Activated CD8-positive, alpha-beta T cell treated with anti-CD3 and anti-CD28 coated beads, Interleukin-2, amount 10 ng/mL, durations not matched to agents 7 days and 5 days (primary cell): ENCODE measurements around the gene BCL3. TPM values are rescaled to one million over a fixed set of nuclear protein-coding genes. Genes with fewer than 3 reads are reported as not detected.

ENCODE experiments used
- ATAC-seq: fragments of 150-1000 bp; cut with Tn5 transposase; one replicate; pipeline ENCODE4 v1.10.0; 2021; ENCODE audit warnings: moderate library complexity
- CTCF ChIA-PET: fragments of 350-600 bp; sonication (Branson Sonifier 250); formaldehyde crosslinking; loops from one replicate; lab custom pipeline; 2021; ENCODE audit warnings: antibody characterized with exemption; lab: Charles Lee
- POLR2A ChIA-PET: fragments of 350-600 bp; sonication (Branson Sonifier 250); formaldehyde crosslinking; loops from one replicate; lab custom pipeline; 2021; ENCODE audit warnings: antibody characterized with exemption; lab: Charles Lee
- DNase-seq: peaks from one replicate; pipeline ENCODE4 v3.0.0-alpha.2; 2020
- H3K27ac Mint-ChIP-seq: one replicate; pipeline ENCODE4 v1.8.0; 2021; ENCODE audit warnings: mild to moderate bottlenecking, mixed read lengths
- H3K27me3 Mint-ChIP-seq: one replicate; pipeline ENCODE4 v1.8.0; 2021; ENCODE audit warnings: low read depth, mixed read lengths
- H3K36me3 Mint-ChIP-seq: one replicate; pipeline ENCODE4 v1.8.0; 2021; ENCODE audit warnings: low read depth, mixed read lengths
- H3K4me1 Mint-ChIP-seq: one replicate; pipeline ENCODE4 v1.8.0; 2021; ENCODE audit warnings: low read depth, mixed read lengths
- H3K4me3 Mint-ChIP-seq: one replicate; pipeline ENCODE4 v1.8.0; 2021; ENCODE audit warnings: mild to moderate bottlenecking, mixed read lengths
- H3K9me3 Mint-ChIP-seq: one replicate; pipeline ENCODE4 v1.8.0; 2022; ENCODE audit warnings: mixed read lengths; ENCODE audit not compliant: insufficient read depth
- total RNA-seq, 2 experiments: library from RNA; stranded (reverse); gene quantifications; one replicate each; pipeline ENCODE4 v1.2.3, GENCODE V29; 2021

BCL3 gene
- total RNA-seq, 2 experiments from 2014 or later, result 22.4 to 25.1 TPM

DNA sequence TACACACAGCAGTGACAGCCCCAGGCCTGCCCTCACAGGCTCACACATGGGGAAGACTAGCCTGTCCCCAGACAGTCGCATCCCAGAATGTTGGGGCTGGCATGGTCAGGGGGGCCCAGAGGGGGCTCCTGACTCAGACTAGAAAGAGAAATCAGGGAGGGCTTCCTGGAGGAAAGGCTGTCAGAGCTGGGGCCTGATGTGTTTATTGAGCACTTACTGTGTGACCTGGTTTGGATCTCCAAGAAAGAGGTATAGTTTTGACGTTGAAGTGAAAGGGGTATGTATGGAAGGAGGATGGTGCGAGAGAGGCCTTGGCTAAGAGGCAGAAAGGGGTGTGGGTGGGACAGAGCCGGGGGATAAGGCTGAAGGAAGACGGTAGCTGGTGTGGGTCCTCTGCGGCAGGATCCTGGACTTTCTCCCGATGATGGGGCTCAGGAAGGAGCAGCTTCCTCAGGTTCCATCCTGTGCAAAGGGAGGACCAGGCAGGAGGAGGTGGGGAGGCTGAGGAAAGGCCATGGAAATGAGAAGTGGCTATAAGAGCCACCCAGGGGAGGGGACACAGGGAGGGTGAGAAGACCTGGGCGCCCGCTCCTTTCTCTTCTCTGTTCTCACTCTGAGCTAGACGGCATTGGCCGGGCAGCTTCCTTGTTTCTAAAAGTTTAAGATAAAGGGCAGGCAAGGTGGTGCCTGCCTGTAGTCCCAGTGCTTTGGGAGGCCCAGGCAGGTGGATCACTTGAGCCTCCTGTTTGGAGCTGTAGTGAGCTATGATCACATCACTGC lies 16.1 kb upstream of the BCL3 start:
- DNase-seq (no peak), ATAC-seq (no peak)
- H3K4me1 Mint-ChIP-seq, result peaks cover 10% of the 10 kb centered on the region
- H3K36me3 Mint-ChIP-seq, result no peaks in the 10 kb centered on the region
- POLR2A ChIA-PET, result no interaction called here
- H3K4me3 Mint-ChIP-seq, result no peak overlapping the region
- H3K27ac Mint-ChIP-seq, result no peak overlapping the region
- no peaks in the 10 kb centered on the region for H3K9me3 Mint-ChIP-seq
- peaks cover 7% of the 10 kb centered on the region for H3K27me3 Mint-ChIP-seq
- CTCF ChIA-PET, result interaction anchor here (1.2 to 4.2 kb wide), 3 partner anchors 9 to 113 kb away, joined by 3 to 18 read pairs (median 18); partner anchors contain the start of gene NECTIN2

GRCh38 chr19:44734357-44734756 lies 14.2 kb upstream of the BCL3 start:
- ChIA-PET POLR2A (no interaction called here), CTCF (interaction anchor here (4.2 kb wide), 1 partner anchor 37 kb away, joined by 18 read pairs; no protein-coding TSS in a partner anchor)
- no peaks in the 10 kb centered on the region for H3K9me3 Mint-ChIP-seq
- H3K4me3 Mint-ChIP-seq, result no peak overlapping the region
- ATAC-seq (no peak), DNase-seq (no peak)
- no peaks in the 10 kb centered on the region for H3K36me3 Mint-ChIP-seq
- H3K27me3 Mint-ChIP-seq, result peaks cover 7% of the 10 kb centered on the region
- no peak overlapping the region for H3K27ac Mint-ChIP-seq
- peaks cover 11% of the 10 kb centered on the region for H3K4me1 Mint-ChIP-seq

GRCh38 chr19:44735011-44735410 lies 13.5 kb upstream of the BCL3 start:
- POLR2A ChIA-PET, result no interaction called here
- no peaks in the 10 kb centered on the region for H3K9me3 Mint-ChIP-seq
- DNase-seq (no peak), ATAC-seq (no peak)
- no peak overlapping the region for H3K27ac Mint-ChIP-seq
- peaks cover 7% of the 10 kb centered on the region for H3K27me3 Mint-ChIP-seq
- CTCF ChIA-PET, result no interaction called here
- H3K36me3 Mint-ChIP-seq, result no peaks in the 10 kb centered on the region
- H3K4me1 Mint-ChIP-seq, result peaks cover 11% of the 10 kb centered on the region
- H3K4me3 Mint-ChIP-seq, result no peak overlapping the region

DNA sequence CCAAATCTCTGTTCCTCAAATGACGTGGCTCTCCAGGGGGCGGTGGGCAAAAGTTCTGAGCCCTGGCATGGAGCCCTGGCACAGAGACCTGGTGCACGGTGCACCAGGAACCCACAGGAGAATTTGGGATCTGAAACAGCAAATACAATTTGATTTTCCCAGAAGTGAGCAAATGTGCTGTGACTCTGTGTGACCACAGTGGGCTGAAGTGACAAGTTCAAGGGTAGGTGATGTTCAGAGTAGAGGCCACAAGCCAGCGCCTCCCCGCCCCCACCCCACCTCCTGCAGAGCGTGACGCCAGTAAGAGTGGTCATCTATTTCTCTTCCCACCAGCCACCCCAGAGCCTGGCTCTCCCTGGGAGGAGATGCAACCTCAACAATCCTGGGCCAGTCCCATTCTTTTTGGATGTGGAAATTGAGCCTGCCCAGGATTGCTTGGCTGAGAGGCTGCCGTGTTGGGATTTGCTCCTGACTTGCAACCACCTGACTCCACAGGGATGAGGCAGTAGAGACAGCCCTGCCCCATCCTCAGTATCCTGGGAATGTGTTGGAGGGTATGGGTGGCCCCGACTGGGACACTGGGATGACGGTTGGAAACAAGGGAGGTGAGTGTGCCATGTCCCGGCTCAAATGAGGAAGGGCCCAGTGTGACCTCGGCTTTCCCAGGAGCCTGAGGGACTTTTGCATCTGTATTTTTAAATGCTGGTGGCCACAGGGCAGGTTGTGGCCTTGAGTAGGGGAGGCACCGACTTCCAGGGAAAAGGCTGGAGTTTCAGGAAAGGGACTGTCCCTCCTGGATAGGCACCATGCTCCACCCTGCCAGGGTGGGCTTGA lies 11.1 kb upstream of the BCL3 start:
- no peak overlapping the region for H3K27ac Mint-ChIP-seq
- no peaks in the 10 kb centered on the region for H3K9me3 Mint-ChIP-seq
- H3K36me3 Mint-ChIP-seq, result no peaks in the 10 kb centered on the region
- DNase-seq, result no peak
- no peak for ATAC-seq
- H3K27me3 Mint-ChIP-seq, result peaks cover 7% of the 10 kb centered on the region
- H3K4me3 Mint-ChIP-seq, result no peak overlapping the region
- ChIA-PET POLR2A (no interaction called here), CTCF (interaction anchor here (1.6 to 4.4 kb wide), 4 partner anchors 14 to 33 kb away, joined by 7 to 24 read pairs (median 11); no protein-coding TSS in a partner anchor)
- peaks cover 21% of the 10 kb centered on the region for H3K4me1 Mint-ChIP-seq

DNA sequence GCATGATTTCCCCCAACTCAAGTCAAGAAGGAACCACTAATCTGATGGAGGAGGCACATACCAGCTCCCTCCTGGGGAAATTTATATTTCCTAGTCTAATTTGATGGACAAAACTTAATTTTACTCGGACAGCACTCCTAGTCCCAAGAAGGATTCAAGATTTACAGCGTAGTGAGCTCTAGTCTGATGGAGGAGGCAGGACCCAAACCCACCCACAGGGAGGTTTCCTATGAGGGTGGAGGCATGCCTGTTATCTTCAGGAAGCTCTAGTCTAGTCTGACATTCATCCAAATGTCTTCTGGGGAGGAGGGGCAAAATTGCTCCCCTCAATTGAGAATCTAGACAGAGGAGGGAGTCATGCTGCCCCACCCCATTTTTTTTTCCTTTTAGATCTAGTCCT lies 10.4 kb upstream of the BCL3 start:
- Mint-ChIP-seq H3K27me3 (peaks cover 7% of the 10 kb centered on the region), H3K27ac (no peak overlapping the region), H3K4me3 (no peak overlapping the region), H3K4me1 (peaks cover 26% of the 10 kb centered on the region), H3K9me3 (no peaks in the 10 kb centered on the region), H3K36me3 (no peaks in the 10 kb centered on the region)
- ATAC-seq, result no peak
- no peak for DNase-seq
- ChIA-PET POLR2A (no interaction called here), CTCF (interaction anchor here (1.8 to 4.4 kb wide), 2 partner anchors 15 to 33 kb away, joined by 8 to 24 read pairs; no protein-coding TSS in a partner anchor)

- peaks cover 26% of the 10 kb centered on the region for H3K4me1 Mint-ChIP-seq
- H3K27me3 Mint-ChIP-seq, result peaks cover 7% of the 10 kb centered on the region
- no peak overlapping the region for H3K4me3 Mint-ChIP-seq
- H3K27ac Mint-ChIP-seq, result no peak overlapping the region
- CTCF ChIA-PET, result interaction anchor here (1.4 to 4.4 kb wide), 3 partner anchors 15 to 34 kb away, joined by 3 to 24 read pairs (median 8); no protein-coding TSS in a partner anchor
- no peaks in the 10 kb centered on the region for H3K9me3 Mint-ChIP-seq
- no peak for ATAC-seq
- H3K36me3 Mint-ChIP-seq, result no peaks in the 10 kb centered on the region
- POLR2A ChIA-PET, result no interaction called here
- no peak for DNase-seq
These were observed 9.6 kb upstream of the BCL3 start for GRCh38 chr19:44738603-44739558.

DNA sequence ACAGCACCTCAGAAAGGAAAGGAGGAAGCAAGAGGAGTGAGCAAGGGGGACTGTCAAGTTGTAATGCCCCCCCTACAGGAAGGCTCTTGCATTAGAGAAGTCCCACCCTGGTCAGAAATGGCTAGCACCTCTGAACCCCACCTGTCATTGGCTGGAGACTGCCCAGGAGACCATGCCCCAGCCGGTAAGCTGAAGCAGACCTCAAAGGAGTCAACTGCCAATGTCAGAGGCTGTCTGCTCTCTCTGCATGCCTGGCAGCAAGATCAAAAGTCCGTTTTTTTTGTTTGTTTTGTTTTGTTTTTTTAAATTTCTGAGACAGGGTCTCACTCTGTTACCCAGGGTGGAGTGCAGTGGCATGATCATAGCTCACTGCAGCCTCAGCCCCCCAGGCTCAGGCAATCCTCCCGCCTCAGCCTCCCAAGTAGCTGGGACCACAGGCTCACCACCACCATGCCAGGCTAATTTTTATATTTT lies 8.1 kb upstream of the BCL3 start:
- no peak overlapping the region for H3K4me3 Mint-ChIP-seq
- DNase-seq, result no peak
- ChIA-PET POLR2A (no interaction called here), CTCF (interaction anchor here (1.4 to 4.4 kb wide), 2 partner anchors 17 to 33 kb away, joined by 3 to 24 read pairs; no protein-coding TSS in a partner anchor)
- no peak overlapping the region for H3K27ac Mint-ChIP-seq
- H3K27me3 Mint-ChIP-seq, result no peaks in the 10 kb centered on the region
- ATAC-seq, result no peak
- peaks cover 26% of the 10 kb centered on the region for H3K4me1 Mint-ChIP-seq
- no peaks in the 10 kb centered on the region for H3K9me3 Mint-ChIP-seq
- no peaks in the 10 kb centered on the region for H3K36me3 Mint-ChIP-seq

DNA sequence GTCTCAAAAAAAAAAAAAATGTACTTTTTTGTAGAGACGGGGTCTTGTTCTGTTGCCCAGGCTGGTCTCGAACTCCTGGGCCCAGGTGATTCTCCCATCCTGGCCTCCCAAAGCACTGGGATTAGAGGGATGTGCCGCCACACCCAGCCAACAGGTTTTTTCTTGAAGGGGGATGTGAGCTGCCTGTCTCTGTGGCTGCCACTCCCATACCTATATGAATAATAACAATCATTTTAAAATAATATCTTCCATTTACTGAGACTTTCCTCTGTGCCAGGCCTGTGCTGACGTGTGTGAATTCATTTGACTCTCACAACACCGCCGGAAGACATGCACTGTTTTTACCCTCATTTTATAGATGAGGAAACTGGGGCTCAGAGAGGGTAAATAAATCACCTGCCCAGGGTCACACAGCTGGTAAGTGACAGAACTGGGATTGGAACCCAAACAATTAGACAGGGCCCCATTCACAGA lies 7.2 kb upstream of the BCL3 start:
- ChIA-PET POLR2A (interaction anchor here (0.7 kb wide), 1 partner anchor 161 kb away, joined by 3 read pairs; no protein-coding TSS in a partner anchor), CTCF (interaction anchor here (1.2 to 4.4 kb wide), 2 partner anchors 18 to 29 kb away, joined by 5 to 24 read pairs; no protein-coding TSS in a partner anchor)
- H3K9me3 Mint-ChIP-seq, result no peaks in the 10 kb centered on the region
- H3K27ac Mint-ChIP-seq, result no peak overlapping the region
- H3K4me1 Mint-ChIP-seq, result peaks cover 32% of the 10 kb centered on the region
- ATAC-seq (no peak), DNase-seq (no peak)
- H3K27me3 Mint-ChIP-seq, result peaks cover 2% of the 10 kb centered on the region
- H3K4me3 Mint-ChIP-seq, result no peak overlapping the region
- no peaks in the 10 kb centered on the region for H3K36me3 Mint-ChIP-seq

- Mint-ChIP-seq H3K4me3 (no peak overlapping the region), H3K27me3 (peaks cover 5% of the 10 kb centered on the region), H3K9me3 (no peaks in the 10 kb centered on the region), H3K36me3 (no peaks in the 10 kb centered on the region), H3K27ac (no peak overlapping the region), H3K4me1 (peaks cover 38% of the 10 kb centered on the region)
- CTCF ChIA-PET, result interaction anchor here (1.2 to 4.4 kb wide), 2 partner anchors 18 to 29 kb away, joined by 5 to 24 read pairs; no protein-coding TSS in a partner anchor
- ATAC-seq (no peak), DNase-seq (no peak)
- POLR2A ChIA-PET, result no interaction called here
These were observed 6.6 kb upstream of the BCL3 start for GRCh38 chr19:44741841-44742329.

- H3K9me3 Mint-ChIP-seq, result no peaks in the 10 kb centered on the region
- no peak overlapping the region for H3K4me3 Mint-ChIP-seq
- CTCF ChIA-PET, result interaction anchor here (1.2 to 3.7 kb wide), 3 partner anchors 18 to 28 kb away, joined by 5 to 21 read pairs (median 5); no protein-coding TSS in a partner anchor
- POLR2A ChIA-PET, result no interaction called here
- H3K27ac Mint-ChIP-seq, result no peak overlapping the region
- peaks cover 5% of the 10 kb centered on the region for H3K27me3 Mint-ChIP-seq
- peaks cover 39% of the 10 kb centered on the region for H3K4me1 Mint-ChIP-seq
- ATAC-seq (no peak), DNase-seq (no peak)
- no peaks in the 10 kb centered on the region for H3K36me3 Mint-ChIP-seq
These were observed 6.0 kb upstream of the BCL3 start for GRCh38 chr19:44742330-44743061.
